ENCODE results near the gene SHF. TPM values are rescaled to one million over a fixed set of nuclear protein-coding genes. Genes with fewer than 3 reads are reported as not detected.

SHF gene
- total and polyA plus RNA-seq, 2 donors (not counting 1 experiment from before 2014, with no cell fraction given) = 1.6 to 15.4 TPM

GRCh38 chr15:45228931-45229330, 41.2 kb upstream of the SHF start:
- Histone ChIP-seq H3K36me3 (replicated peaks in 1 of 2; ENCODE audit: control extremely low read depth in 1 of 2, control insufficient read depth in 1 of 2, extremely low read depth in 1 of 2, insufficient read depth in 2 of 2, low read length in 1 of 2) (no peaks in the 10 kb centered on the region), H3K4me1 (ENCODE audit: control insufficient read depth in 2 of 2, insufficient read depth in 2 of 2, low read length in 2 of 2) (no peaks in the 10 kb centered on the region), H3K27me3 (replicated peaks in 1 of 4; ENCODE audit: control extremely low read depth in 1 of 4, control insufficient read depth in 3 of 4, insufficient read depth in 4 of 4, low read length in 3 of 4) (peaks cover 0 to 9% (median 4%) of the 10 kb centered on the region in 4 experiments), H2AFZ (ENCODE audit: insufficient read depth, low read depth, low read length, poor library complexity, severe bottlenecking) (no peak overlapping the region), H3K4me3 (ENCODE audit: control extremely low read depth in 1 of 5, extremely low read depth in 1 of 5, insufficient read depth in 1 of 5, low read depth in 2 of 5, low read length in 4 of 5) (no peak overlapping the region), H3K27ac (ENCODE audit: low read length in 2 of 2) (no peak overlapping the region), H4K20me1 (ENCODE audit: control insufficient read depth, insufficient read depth, low read length, poor library complexity, severe bottlenecking) (no peaks in the 10 kb centered on the region), H3K9me3 (ENCODE audit: control extremely low read depth in 1 of 3, control insufficient read depth in 2 of 3, insufficient read depth in 1 of 3, low read length in 2 of 3) (peaks cover 0 to 13% (median 7%) of the 10 kb centered on the region in 3 donors), H3K9ac (ENCODE audit: low read length) (no peak overlapping the region), H3K4me2 (replicated peaks; ENCODE audit: low read depth, low read length, poor library complexity, severe bottlenecking) (no peak overlapping the region), H3K79me2 (ENCODE audit: control insufficient read depth, insufficient read depth, low read length) (no peaks in the 10 kb centered on the region)
- intact Hi-C loops (cut with micrococcal nuclease) = no loop called here
- Mint-ChIP-seq H3K27ac (no peak overlapping the region), H3K4me3 (no peak overlapping the region), H3K27me3 (peaks cover 25% of the 10 kb centered on the region), H3K4me1 (no peaks in the 10 kb centered on the region), H3K9me3 (ENCODE audit: insufficient read depth) (no peaks in the 10 kb centered on the region)
- WGBS (ENCODE audit: insufficient coverage) = 75% methylated on average over 4 of the region's 5 CpGs
- DNase-seq (no peak), ATAC-seq (ENCODE audit: low read depth) (no peak)
- ChIA-PET POLR2A (no interaction called here), CTCF (no interaction called here)
- TF ChIP-seq EZH2 (IDR thresholded peaks at IDR 0.05; ENCODE audit: borderline replicate concordance, insufficient read depth, low read depth, low read length, poor library complexity, severe bottlenecking) = no peak
- no peak for TF ChIP-seq CTCF (IDR thresholded peaks at IDR 0.05)

- POLR2A ChIA-PET = no interaction called here
- CTCF ChIA-PET = no interaction called here
Observed at GRCh38 chr15:45225506-45226273, 37.9 kb upstream of the SHF start.

More at GRCh38 chr15:45225506-45226273, 37.9 kb upstream of the SHF start:
- H3K4me2 ChIP-seq (replicated peaks; ENCODE audit: low read depth, low read length, poor library complexity, severe bottlenecking) = no peak overlapping the region
- no peaks in the 10 kb centered on the region for H3K79me2 ChIP-seq (ENCODE audit: control insufficient read depth, insufficient read depth, low read length)
- no peak overlapping the region for H3K27ac ChIP-seq (ENCODE audit: low read length in 2 of 2)
- TF ChIP-seq EZH2 (IDR thresholded peaks at IDR 0.05; ENCODE audit: borderline replicate concordance, insufficient read depth, low read depth, low read length, poor library complexity, severe bottlenecking) (no peak), CTCF (IDR thresholded peaks at IDR 0.05) (no peak)
- H3K36me3 ChIP-seq (replicated peaks in 1 of 2; ENCODE audit: control extremely low read depth in 1 of 2, control insufficient read depth in 1 of 2, extremely low read depth in 1 of 2, insufficient read depth in 2 of 2, low read length in 1 of 2) = no peaks in the 10 kb centered on the region
- no peaks in the 10 kb centered on the region for H3K9me3 ChIP-seq (ENCODE audit: control extremely low read depth in 1 of 3, control insufficient read depth in 2 of 3, insufficient read depth in 1 of 3, low read length in 2 of 3)
- H3K4me1 ChIP-seq (ENCODE audit: control insufficient read depth in 2 of 2, insufficient read depth in 2 of 2, low read length in 2 of 2) = no peaks in the 10 kb centered on the region
- H3K27me3 ChIP-seq (replicated peaks in 1 of 4; ENCODE audit: control extremely low read depth in 1 of 4, control insufficient read depth in 3 of 4, insufficient read depth in 4 of 4, low read length in 3 of 4) = peaks cover 0 to 19% (median 9%) of the 10 kb centered on the region in 4 experiments
- H3K9ac ChIP-seq (ENCODE audit: low read length) = no peak overlapping the region
- ATAC-seq (ENCODE audit: low read depth) (no peak), DNase-seq (no peak)
- no peak overlapping the region for H3K4me3 Mint-ChIP-seq
- H3K9me3 Mint-ChIP-seq (ENCODE audit: insufficient read depth) = no peaks in the 10 kb centered on the region
- no peak overlapping the region for H3K4me3 ChIP-seq (ENCODE audit: control extremely low read depth in 1 of 5, extremely low read depth in 1 of 5, insufficient read depth in 1 of 5, low read depth in 2 of 5, low read length in 4 of 5)
- WGBS (ENCODE audit: insufficient coverage) = 44% methylated on average over 2 of the region's 11 CpGs
- H4K20me1 ChIP-seq (ENCODE audit: control insufficient read depth, insufficient read depth, low read length, poor library complexity, severe bottlenecking) = no peaks in the 10 kb centered on the region
- peaks cover 47% of the 10 kb centered on the region for H3K27me3 Mint-ChIP-seq
- H2AFZ ChIP-seq (ENCODE audit: insufficient read depth, low read depth, low read length, poor library complexity, severe bottlenecking) = no peak overlapping the region
- H3K4me1 Mint-ChIP-seq = no peaks in the 10 kb centered on the region
- H3K27ac Mint-ChIP-seq = no peak overlapping the region
- intact Hi-C loops (cut with micrococcal nuclease) = no loop called here

Measured in B cell (primary cell).